SU-DHL-6 (cell line): Measurements from ENCODE around the gene SCLT1.

Source experiments
- EZH2phosphoT487 ChIP-seq: fragments of 200-600 bp; sonication (generic), shearing (Covaris generic); conservative IDR thresholded peaks from 2 replicates; pipeline ENCODE4 v1.6.1; 2018; ENCODE audit warnings: mild to moderate bottlenecking, antibody characterized with exemption, low read length, moderate library complexity, mixed read lengths
- TF ChIP-seq, protein P1 (sequence below): fragments of 200-600 bp; sonication (generic); IDR thresholded peaks from one replicate; pipeline ENCODE4 v1.5.1; 2017; ENCODE audit warnings: antibody characterized with exemption, mild to moderate bottlenecking, low read length, moderate library complexity; ENCODE audit not compliant: insufficient read depth, poor library complexity, severe bottlenecking

GRCh38 chr4:128983771-128984485, 109.4 kb downstream of the SCLT1 start:
- TF ChIP-seq, protein P1, sequence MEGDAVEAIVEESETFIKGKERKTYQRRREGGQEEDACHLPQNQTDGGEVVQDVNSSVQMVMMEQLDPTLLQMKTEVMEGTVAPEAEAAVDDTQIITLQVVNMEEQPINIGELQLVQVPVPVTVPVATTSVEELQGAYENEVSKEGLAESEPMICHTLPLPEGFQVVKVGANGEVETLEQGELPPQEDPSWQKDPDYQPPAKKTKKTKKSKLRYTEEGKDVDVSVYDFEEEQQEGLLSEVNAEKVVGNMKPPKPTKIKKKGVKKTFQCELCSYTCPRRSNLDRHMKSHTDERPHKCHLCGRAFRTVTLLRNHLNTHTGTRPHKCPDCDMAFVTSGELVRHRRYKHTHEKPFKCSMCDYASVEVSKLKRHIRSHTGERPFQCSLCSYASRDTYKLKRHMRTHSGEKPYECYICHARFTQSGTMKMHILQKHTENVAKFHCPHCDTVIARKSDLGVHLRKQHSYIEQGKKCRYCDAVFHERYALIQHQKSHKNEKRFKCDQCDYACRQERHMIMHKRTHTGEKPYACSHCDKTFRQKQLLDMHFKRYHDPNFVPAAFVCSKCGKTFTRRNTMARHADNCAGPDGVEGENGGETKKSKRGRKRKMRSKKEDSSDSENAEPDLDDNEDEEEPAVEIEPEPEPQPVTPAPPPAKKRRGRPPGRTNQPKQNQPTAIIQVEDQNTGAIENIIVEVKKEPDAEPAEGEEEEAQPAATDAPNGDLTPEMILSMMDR: no peak
- TF ChIP-seq EZH2phosphoT487: no peak
